K562 (cell line): ENCODE data around the gene SYN1. TPM values are rescaled to one million over a fixed set of nuclear protein-coding genes. Genes with fewer than 3 reads are reported as not detected.

Experiments
- ATF1 ChIP-seq, 2 experiments: fragments of 450-650 bp in 1 of 2; IDR thresholded peaks; 2 replicates each; pipeline ENCODE4 v1.6.1; 2016; ENCODE audit warnings: missing compliant biosample characterization in 1 of 2, missing genetic modification characterization in 1 of 2
- CREBBP ChIP-seq: IDR thresholded peaks from one replicate; pipeline ENCODE4 v1.6.1; 2012; ENCODE audit warnings: low read depth, mild to moderate bottlenecking, control low read depth, inconsistent platforms, low read length
- E2F5 ChIP-seq: sonication (generic); formaldehyde crosslinking; IDR thresholded peaks from 2 replicates; pipeline ENCODE4 v1.8.0; 2022; ENCODE audit warnings: mild to moderate bottlenecking, missing genetic modification reagents
- KAT8 ChIP-seq: fragments of 450-650 bp; IDR thresholded peaks from 2 replicates; pipeline ENCODE4 v1.6.1; 2016; ENCODE audit warnings: low read depth, mild to moderate bottlenecking
- NUFIP1 ChIP-seq: fragments of 450-650 bp; IDR thresholded peaks from 2 replicates; pipeline ENCODE4 v1.6.1; 2018; ENCODE audit not compliant: partially characterized antibody
- RBM39 ChIP-seq: fragments of 200-400 bp; formaldehyde crosslinking; optimal IDR thresholded peaks from 2 replicates; pipeline ENCODE3; 2018; ENCODE audit warnings: low read depth, low read length
- RFX1 ChIP-seq: fragments of 450-650 bp; IDR thresholded peaks from 2 replicates; pipeline ENCODE4 v1.6.1; 2016; ENCODE audit warnings: mild to moderate bottlenecking, moderate library complexity
- SIN3B ChIP-seq: fragments of 450-650 bp; IDR thresholded peaks from 2 replicates; pipeline ENCODE4 v1.6.1; 2017; ENCODE audit warnings: low read depth, mild to moderate bottlenecking, moderate library complexity
- SREBF2 ChIP-seq: sonication (generic); formaldehyde crosslinking; IDR thresholded peaks from 2 replicates; pipeline ENCODE4 v1.4.0; 2020; ENCODE audit warnings: mild to moderate bottlenecking, missing genetic modification reagents
- SRSF7 ChIP-seq: fragments of 200-400 bp; formaldehyde crosslinking; optimal IDR thresholded peaks from 2 replicates; pipeline ENCODE3; 2017; ENCODE audit warnings: mild to moderate bottlenecking, low read depth, low read length
- USF1 ChIP-seq: sonication (generic); formaldehyde crosslinking; IDR thresholded peaks from 2 replicates; pipeline ENCODE4 v1.9.0; 2022; ENCODE audit warnings: mild to moderate bottlenecking, missing genetic modification reagents
- VEZF1 ChIP-seq: fragments of 200-800 bp; sonication (Bioruptor generic); IDR thresholded peaks from 2 replicates; pipeline ENCODE4 v1.6.1; 2017; ENCODE audit warnings: missing genetic modification characterization, missing compliant biosample characterization
- ZBED1 ChIP-seq: IDR thresholded peaks from 2 replicates; pipeline ENCODE4 v1.6.1; 2014
- ZBTB1 ChIP-seq: sonication (generic); formaldehyde crosslinking; IDR thresholded peaks from 2 replicates; pipeline ENCODE4 v1.8.1; 2023; ENCODE audit warnings: missing genetic modification reagents, low read depth, mild to moderate bottlenecking, borderline replicate concordance
- ZNF12 ChIP-seq: sonication (generic); formaldehyde crosslinking; IDR thresholded peaks from 2 replicates; pipeline ENCODE4 v1.4.0; 2020; ENCODE audit warnings: mild to moderate bottlenecking, missing genetic modification reagents
- ZNF174 ChIP-seq: fragments of 250-450 bp; sonication (Bioruptor Pico); IDR thresholded peaks from 2 replicates; pipeline ENCODE4 v1.4.0; 2020; ENCODE audit warnings: mild to moderate bottlenecking
- ZNF347 ChIP-seq: fragments of 450-650 bp; formaldehyde crosslinking; IDR thresholded peaks from 2 replicates; pipeline ENCODE4 v1.4.0; 2020; ENCODE audit warnings: low read depth, mild to moderate bottlenecking, moderate library complexity
- ZNF41 ChIP-seq: fragments of 250-450 bp; sonication (Bioruptor Pico); conservative IDR thresholded peaks from 2 replicates; pipeline ENCODE4 v1.4.0; 2020; ENCODE audit warnings: mild to moderate bottlenecking
- ZNF507 ChIP-seq: conservative IDR thresholded peaks from 2 replicates; pipeline ENCODE4 v1.6.1; 2017; ENCODE audit warnings: missing genetic modification characterization, missing compliant biosample characterization
- polyA plus RNA-seq, 8 experiments: library from polyadenylated mRNA; depleted of rRNA in 4 of 8; stranded (reverse) in 5 of 8; unstranded in 3 of 8; fragments of >200 nt; fragmentation: Nextera tagmentation in 2 of 8; fragmentation: Illumina TruSeq in 1 of 8; extraction: Ambion mirVana in 2 of 8; extraction: Trizol in 1 of 8; gene quantifications; 2 replicates each; pipeline versions ENCODE4 v1.2.1 to v1.2.3, GENCODE V29; 2011 to 2014; ENCODE audit warnings: inconsistent platforms in 1 of 8, missing spikeins in 1 of 8
- total RNA-seq, 7 experiments: library from RNA; depleted of rRNA in 6 of 7; stranded (reverse); fragments of >200 nt in 6 of 7; fragmentation: Illumina TruSeq in 2 of 7; extraction: Trizol in 2 of 7; gene quantifications; 2 replicates each; pipeline versions ENCODE4 v1.2.1 to v1.2.3, GENCODE V29; 2011 to 2021; ENCODE audit warnings: low replicate concordance in 1 of 7
- TF ChIP-seq, protein P1 (sequence below): fragments of 250-450 bp; sonication (Bioruptor Pico); IDR thresholded peaks from 2 replicates; pipeline ENCODE4 v1.8.0; 2022; ENCODE audit warnings: moderate library complexity, mild to moderate bottlenecking, inconsistent platforms
- TF ChIP-seq, protein P2 (sequence below): fragments of 250-450 bp; sonication (Bioruptor Pico); IDR thresholded peaks from 2 replicates; pipeline ENCODE4 v1.8.0; 2022; ENCODE audit warnings: inconsistent platforms
- TF ChIP-seq, protein P3 (sequence below): sonication (generic); formaldehyde crosslinking; IDR thresholded peaks from 2 replicates; pipeline ENCODE4 v1.5.0; 2020; ENCODE audit warnings: missing genetic modification reagents

The SYN1 gene
- total and polyA plus RNA-seq, 9 of the 15 experiments (the other 6 are each of a cell fraction or from before 2014, with no cell fraction given): 0.01 to 0.28 (median 0.18) TPM; not detected in 2

DNA sequence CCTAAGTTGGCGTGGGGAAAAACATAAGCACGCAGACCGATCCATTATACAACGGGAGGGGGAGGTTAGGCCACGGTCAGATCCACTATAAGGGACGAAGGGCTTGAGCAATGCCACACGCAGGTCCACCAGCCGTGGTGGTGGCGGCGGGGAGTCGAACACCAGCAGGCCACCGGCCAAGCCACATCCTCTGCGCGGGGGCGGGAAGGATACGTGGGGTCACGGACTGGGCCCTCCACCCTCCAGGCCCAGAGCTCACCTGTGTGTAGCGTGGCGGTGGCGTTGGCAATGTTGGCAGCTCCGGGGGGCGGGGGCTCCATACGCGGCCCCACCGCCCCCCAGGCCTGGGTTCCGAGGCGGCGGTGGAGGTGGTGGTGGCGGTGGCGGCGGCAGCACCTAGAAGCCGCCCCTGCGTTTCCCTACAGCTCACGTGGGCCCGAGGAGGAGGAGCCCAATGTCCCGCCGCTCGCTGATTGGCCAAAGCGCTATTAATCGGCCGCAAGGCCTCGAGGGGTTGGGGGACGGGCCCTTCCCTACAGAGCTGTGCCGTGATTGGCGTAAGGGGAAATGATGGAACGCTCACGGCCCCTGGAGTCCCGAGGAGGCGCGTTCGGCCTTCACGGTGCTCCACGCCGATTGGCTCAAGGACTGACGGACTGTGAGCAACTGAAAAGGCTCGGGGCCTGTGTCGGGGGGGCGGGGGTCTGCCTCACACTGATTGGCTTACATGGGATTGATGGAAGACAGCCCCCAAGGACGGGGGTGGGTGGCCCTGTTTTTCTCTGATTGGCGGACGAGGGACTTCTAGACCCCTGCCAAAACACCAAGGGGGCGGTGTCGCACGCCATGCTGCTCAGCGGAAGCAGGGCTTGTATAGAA is 30.7 kb upstream of the SYN1 start, which contains the start of gene ELK1 (continued):
- TF ChIP-seq SRSF7 (no peak), RBM39 (no peak), VEZF1 (peak; percentile 94), KAT8 (no peak), E2F5 (CRISPR knock-in tag) (no peak), SIN3B (no peak), ZBED1 (no peak), NUFIP1 (no peak), RFX1 (no peak), ATF1 (CRISPR knock-in tag; IDR thresholded peaks at IDR 0.05) (no peak), ATF1 (tag; IDR thresholded peaks at IDR 0.05) (peak; percentile 81), USF1 (CRISPR knock-in tag) (peak; percentile 93), SREBF2 (CRISPR knock-in tag) (no peak), ZNF507 (tag) (no peak), ZNF41 (CRISPR knock-in tag) (no peak), ZBTB1 (CRISPR knock-in tag) (peak; percentile 91; the same call in 1 of the 2 replicates), CREBBP (no peak), ZNF12 (CRISPR knock-in tag) (no peak), ZNF174 (CRISPR knock-in tag) (no peak), ZNF347 (CRISPR knock-in tag) (no peak)
- TF ChIP-seq, protein P1, sequence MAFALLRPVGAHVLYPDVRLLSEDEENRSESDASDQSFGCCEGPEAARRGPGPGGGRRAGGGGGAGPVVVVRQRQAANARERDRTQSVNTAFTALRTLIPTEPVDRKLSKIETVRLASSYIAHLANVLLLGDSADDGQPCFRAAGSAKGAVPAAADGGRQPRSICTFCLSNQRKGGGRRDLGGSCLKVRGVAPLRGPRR (CRISPR knock-in tag): no peak
- TF ChIP-seq, protein P2, sequence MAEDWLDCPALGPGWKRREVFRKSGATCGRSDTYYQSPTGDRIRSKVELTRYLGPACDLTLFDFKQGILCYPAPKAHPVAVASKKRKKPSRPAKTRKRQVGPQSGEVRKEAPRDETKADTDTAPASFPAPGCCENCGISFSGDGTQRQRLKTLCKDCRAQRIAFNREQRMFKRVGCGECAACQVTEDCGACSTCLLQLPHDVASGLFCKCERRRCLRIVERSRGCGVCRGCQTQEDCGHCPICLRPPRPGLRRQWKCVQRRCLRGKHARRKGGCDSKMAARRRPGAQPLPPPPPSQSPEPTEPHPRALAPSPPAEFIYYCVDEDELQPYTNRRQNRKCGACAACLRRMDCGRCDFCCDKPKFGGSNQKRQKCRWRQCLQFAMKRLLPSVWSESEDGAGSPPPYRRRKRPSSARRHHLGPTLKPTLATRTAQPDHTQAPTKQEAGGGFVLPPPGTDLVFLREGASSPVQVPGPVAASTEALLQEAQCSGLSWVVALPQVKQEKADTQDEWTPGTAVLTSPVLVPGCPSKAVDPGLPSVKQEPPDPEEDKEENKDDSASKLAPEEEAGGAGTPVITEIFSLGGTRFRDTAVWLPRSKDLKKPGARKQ (CRISPR knock-in tag): no peak
- TF ChIP-seq, protein P3, sequence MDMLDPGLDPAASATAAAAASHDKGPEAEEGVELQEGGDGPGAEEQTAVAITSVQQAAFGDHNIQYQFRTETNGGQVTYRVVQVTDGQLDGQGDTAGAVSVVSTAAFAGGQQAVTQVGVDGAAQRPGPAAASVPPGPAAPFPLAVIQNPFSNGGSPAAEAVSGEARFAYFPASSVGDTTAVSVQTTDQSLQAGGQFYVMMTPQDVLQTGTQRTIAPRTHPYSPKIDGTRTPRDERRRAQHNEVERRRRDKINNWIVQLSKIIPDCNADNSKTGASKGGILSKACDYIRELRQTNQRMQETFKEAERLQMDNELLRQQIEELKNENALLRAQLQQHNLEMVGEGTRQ (CRISPR knock-in tag): peak; percentile 91
